ENCODE measurements around the gene HBG2.
"Not testable (repeated sequence)": the region's sequence is repeated elsewhere in the genome, so short reads cannot be mapped to it uniquely, and the experiment has no call there.

DNA sequence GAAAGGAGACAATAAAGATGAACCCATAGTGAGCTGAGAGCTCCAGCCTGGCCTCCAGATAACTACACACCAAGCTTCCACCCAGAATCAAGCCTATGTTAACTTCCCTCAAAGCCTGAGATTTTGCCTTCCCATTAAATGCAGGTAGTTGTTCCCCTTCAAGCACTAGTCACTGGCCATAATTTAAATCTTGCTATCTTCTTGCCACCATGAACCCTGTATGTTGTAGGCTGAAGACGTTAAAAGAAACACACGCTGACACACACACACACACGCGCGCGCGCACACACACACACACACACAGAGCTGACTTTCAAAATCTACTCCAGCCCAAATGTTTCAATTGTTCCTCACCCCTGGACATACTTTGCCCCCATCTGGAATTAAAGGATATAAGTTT lies 6.1 kb downstream of the HBG2 start:
- not testable (repeated sequence) for TF ChIP-seq FOXA1 (IDR thresholded peaks at IDR 0.05); NFRKB (IDR thresholded peaks at IDR 0.05); TARDBP (IDR thresholded peaks at IDR 0.05); HDGF (IDR thresholded peaks at IDR 0.05; ENCODE audit: borderline replicate concordance); FOXK2 (IDR thresholded peaks at IDR 0.05); SUZ12 (IDR thresholded peaks at IDR 0.05); ZNF384 (IDR thresholded peaks at IDR 0.05); ARNT (IDR thresholded peaks at IDR 0.05); LEF1 (IDR thresholded peaks at IDR 0.05; ENCODE audit: borderline replicate concordance); BHLHE40 (IDR thresholded peaks at IDR 0.05; ENCODE audit: borderline replicate concordance); FOXM1 (IDR thresholded peaks at IDR 0.05; ENCODE audit: borderline replicate concordance); L3MBTL2 (conservative IDR thresholded peaks at IDR 0.05)
- TF ChIP-seq, protein P1, sequence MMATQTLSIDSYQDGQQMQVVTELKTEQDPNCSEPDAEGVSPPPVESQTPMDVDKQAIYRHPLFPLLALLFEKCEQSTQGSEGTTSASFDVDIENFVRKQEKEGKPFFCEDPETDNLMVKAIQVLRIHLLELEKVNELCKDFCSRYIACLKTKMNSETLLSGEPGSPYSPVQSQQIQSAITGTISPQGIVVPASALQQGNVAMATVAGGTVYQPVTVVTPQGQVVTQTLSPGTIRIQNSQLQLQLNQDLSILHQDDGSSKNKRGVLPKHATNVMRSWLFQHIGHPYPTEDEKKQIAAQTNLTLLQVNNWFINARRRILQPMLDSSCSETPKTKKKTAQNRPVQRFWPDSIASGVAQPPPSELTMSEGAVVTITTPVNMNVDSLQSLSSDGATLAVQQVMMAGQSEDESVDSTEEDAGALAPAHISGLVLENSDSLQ (IDR thresholded peaks at IDR 0.05), result not testable (repeated sequence)
